ENCODE results near the gene LRRN4. TPM values are rescaled to one million over a fixed set of nuclear protein-coding genes. Genes with fewer than 3 reads are reported as not detected.

Gene LRRN4
- total and polyA plus RNA-seq, 2 of the 8 experiments (the other 6 are each of a cell fraction or from before 2014, with no cell fraction given): 0.21 to 0.89 TPM

DNA sequence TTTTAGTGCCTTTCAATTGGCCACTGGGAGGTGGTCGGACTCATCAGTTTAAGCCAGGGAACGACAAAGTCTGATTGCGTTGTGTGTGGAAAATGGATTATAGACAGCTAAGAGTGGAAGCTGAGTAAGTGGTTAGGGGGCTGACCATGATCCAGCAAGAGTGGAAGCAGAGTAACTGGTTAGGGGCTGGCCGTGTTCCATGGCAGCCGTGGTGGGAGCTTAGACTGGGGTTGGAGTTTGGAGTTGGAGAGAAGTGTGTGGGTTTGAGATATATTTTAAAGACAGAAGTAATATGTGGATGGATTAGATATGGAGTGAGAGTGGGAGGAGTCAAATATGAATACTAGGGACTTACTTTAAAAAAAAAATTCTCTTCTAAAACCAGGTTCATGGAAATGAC is 41.7 kb downstream of the LRRN4 start:
- no peak overlapping the region for H3K9ac ChIP-seq (replicated peaks in 1 of 4; ENCODE audit: extremely low read depth in 1 of 4, low read depth in 3 of 4, low read length in 3 of 4)
- peaks cover 2% of the 10 kb centered on the region in 2 experiments for H4K20me1 ChIP-seq (replicated peaks in 1 of 2; ENCODE audit: control insufficient read depth in 1 of 2, insufficient read depth in 2 of 2, low read length in 2 of 2)

More for the DNA sequence above, 41.7 kb downstream of the LRRN4 start:
- Histone ChIP-seq H3K56ac (replicated peaks; ENCODE audit: insufficient read length, low read depth, low read length) (no peak overlapping the region), H3K14ac (ENCODE audit: insufficient read length) (no peak overlapping the region), H3K18ac (ENCODE audit: extremely low read depth, low read length) (no peak overlapping the region), H3K79me2 (ENCODE audit: control insufficient read depth in 1 of 2, insufficient read depth in 2 of 2, low read length in 2 of 2) (peaks cover 4 to 22% of the 10 kb centered on the region in 2 experiments), H2BK20ac (ENCODE audit: low read length) (no peak overlapping the region), H3K79me1 (ENCODE audit: low read depth, low read length) (peaks cover 5% of the 10 kb centered on the region), H3K4me1 (replicated peaks in 1 of 4; ENCODE audit: control insufficient read depth in 3 of 4, insufficient read depth in 4 of 4, low read length in 3 of 4) (peaks cover 0 to 4% (median under 1%) of the 10 kb centered on the region in 4 experiments; a peak in 5 of 7 replicates), H3K27ac (ENCODE audit: low read depth, low read length) (no peak overlapping the region), H4K8ac (ENCODE audit: extremely low read depth, insufficient read depth, low read length) (no peak overlapping the region), H3K36me3 (ENCODE audit: control insufficient read depth in 2 of 4, insufficient read depth in 4 of 4, low read length in 3 of 4) (peaks cover 7 to 39% (median 18%) of the 10 kb centered on the region in 4 experiments; a peak in 6 of 8 replicates), H3K23me2 (ENCODE audit: low read depth, low read length) (peaks cover under 1% of the 10 kb centered on the region), H2BK15ac (ENCODE audit: low read length) (no peak overlapping the region), H2BK5ac (ENCODE audit: low read depth, low read length) (no peak overlapping the region), H3K4me2 (ENCODE audit: insufficient read depth in 1 of 2, low read depth in 2 of 2, low read length in 2 of 2) (no peak overlapping the region), H3K23ac (ENCODE audit: insufficient read length) (no peak overlapping the region), H4K91ac (replicated peaks; ENCODE audit: insufficient read length, low read length) (no peak overlapping the region), H2BK120ac (replicated peaks; ENCODE audit: low read depth, low read length) (no peak overlapping the region), H3K4me3 (ENCODE audit: extremely low read depth in 1 of 4, insufficient read depth in 2 of 4, low read depth in 3 of 4, low read length in 4 of 4) (no peak overlapping the region), H2BK12ac (ENCODE audit: low read depth, low read length) (no peak overlapping the region), H3K4ac (replicated peaks; ENCODE audit: insufficient read length, low read depth, low read length) (no peak overlapping the region), H4K5ac (ENCODE audit: insufficient read length, low read depth, low read length) (no peak overlapping the region), H2AFZ (ENCODE audit: low read length) (no peak overlapping the region), H3K9me3 (ENCODE audit: insufficient read depth in 2 of 2, low read depth in 1 of 2, low read length in 1 of 2) (no peaks in the 10 kb centered on the region), H3K27me3 (replicated peaks in 1 of 4; ENCODE audit: control insufficient read depth in 3 of 4, extremely low read depth in 1 of 4, insufficient read depth in 3 of 4, low read length in 3 of 4) (no peaks in the 10 kb centered on the region), H2AK5ac (ENCODE audit: low read depth, low read length) (no peak overlapping the region)
- WGBS, 2 experiments (ENCODE audit: extremely low coverage in 1 of 2, insufficient coverage in 1 of 2, insufficient read length in 1 of 2, insufficient replicate concordance in 2 of 2, low coverage in 1 of 2, low lambda C conversion rate in 2 of 2, missing lambda C conversion rate in 1 of 2): 93% methylated on average over 5 of the region's 5 CpGs; no CpG with 5 or more reads in 1 of the 2 experiments
- DNase-seq (ENCODE audit: low read depth in 1 of 2, low spot score in 2 of 2) (no peak), FAIRE-seq (no peak)
- ChIA-PET POLR2A (ENCODE audit: partially characterized antibody) (no interaction called here), CTCF (ENCODE audit: partially characterized antibody) (interaction anchor here (1.1 kb wide), 1 partner anchor 60 kb away, joined by 3 read pairs; no protein-coding TSS in a partner anchor)
- no peak for TF ChIP-seq SAP30 (IDR thresholded peaks at IDR 0.05; ENCODE audit: insufficient read depth, insufficient replicate concordance, low read length)
- no peak for TF ChIP-seq POLR2A (IDR thresholded peaks at IDR 0.05; ENCODE audit: control extremely low read depth in 1 of 2, low read depth in 2 of 2, low read length in 2 of 2)
- TF ChIP-seq SP1 (IDR thresholded peaks at IDR 0.05; ENCODE audit: low read depth, low read length): no peak
- TF ChIP-seq MAFK (IDR thresholded peaks at IDR 0.05; ENCODE audit: low read depth, low read length): no peak
- no peak for TF ChIP-seq ASH2L (IDR thresholded peaks at IDR 0.05; ENCODE audit: low read length)
- TF ChIP-seq, protein P1, sequence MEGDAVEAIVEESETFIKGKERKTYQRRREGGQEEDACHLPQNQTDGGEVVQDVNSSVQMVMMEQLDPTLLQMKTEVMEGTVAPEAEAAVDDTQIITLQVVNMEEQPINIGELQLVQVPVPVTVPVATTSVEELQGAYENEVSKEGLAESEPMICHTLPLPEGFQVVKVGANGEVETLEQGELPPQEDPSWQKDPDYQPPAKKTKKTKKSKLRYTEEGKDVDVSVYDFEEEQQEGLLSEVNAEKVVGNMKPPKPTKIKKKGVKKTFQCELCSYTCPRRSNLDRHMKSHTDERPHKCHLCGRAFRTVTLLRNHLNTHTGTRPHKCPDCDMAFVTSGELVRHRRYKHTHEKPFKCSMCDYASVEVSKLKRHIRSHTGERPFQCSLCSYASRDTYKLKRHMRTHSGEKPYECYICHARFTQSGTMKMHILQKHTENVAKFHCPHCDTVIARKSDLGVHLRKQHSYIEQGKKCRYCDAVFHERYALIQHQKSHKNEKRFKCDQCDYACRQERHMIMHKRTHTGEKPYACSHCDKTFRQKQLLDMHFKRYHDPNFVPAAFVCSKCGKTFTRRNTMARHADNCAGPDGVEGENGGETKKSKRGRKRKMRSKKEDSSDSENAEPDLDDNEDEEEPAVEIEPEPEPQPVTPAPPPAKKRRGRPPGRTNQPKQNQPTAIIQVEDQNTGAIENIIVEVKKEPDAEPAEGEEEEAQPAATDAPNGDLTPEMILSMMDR (IDR thresholded peaks at IDR 0.05; ENCODE audit: control extremely low read depth in 1 of 3, insufficient read depth in 1 of 3, low read depth in 1 of 3, low read length in 3 of 3): no peak
- TF ChIP-seq CREB1 (IDR thresholded peaks at IDR 0.05): no peak
- TF ChIP-seq RXRA (IDR thresholded peaks at IDR 0.05; ENCODE audit: insufficient read depth, low read depth, low read length): no peak
- no peak for TF ChIP-seq EP300 (IDR thresholded peaks at IDR 0.05; ENCODE audit: borderline replicate concordance in 1 of 2, low read depth in 2 of 2, low read length in 2 of 2)

Measured in H1 (cell line).